GM12872 (cell line): Measurements from ENCODE around the gene MPL.

Experiments used
- CTCF ChIP-seq: IDR thresholded peaks from 3 replicates; pipeline ENCODE4 v1.5.1; 2011; ENCODE audit warnings: low read depth, mild to moderate bottlenecking, low read length, moderate library complexity; ENCODE audit not compliant: insufficient read depth

The MPL gene

DNA sequence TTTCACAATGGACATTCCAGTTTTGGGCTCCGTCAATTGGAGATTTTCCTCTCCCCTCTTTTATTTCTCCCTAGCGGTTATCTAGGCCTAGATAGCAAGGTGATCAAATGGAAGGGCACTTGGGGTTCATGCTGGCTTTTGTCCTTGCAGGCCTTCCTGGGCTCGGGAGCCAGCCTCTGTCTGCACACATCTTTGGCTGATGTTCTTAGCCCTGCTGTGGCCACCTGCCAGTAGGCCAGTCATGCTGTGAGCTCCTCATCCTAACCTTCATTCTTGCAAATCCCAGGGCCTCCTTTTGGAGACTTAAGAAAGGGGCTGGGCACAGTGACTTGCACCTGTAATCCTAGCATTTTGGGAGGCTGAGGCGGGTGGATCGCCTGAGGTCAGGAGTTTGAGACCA, 23.4 kb upstream of the MPL start:
- no peak for TF ChIP-seq CTCF

DNA sequence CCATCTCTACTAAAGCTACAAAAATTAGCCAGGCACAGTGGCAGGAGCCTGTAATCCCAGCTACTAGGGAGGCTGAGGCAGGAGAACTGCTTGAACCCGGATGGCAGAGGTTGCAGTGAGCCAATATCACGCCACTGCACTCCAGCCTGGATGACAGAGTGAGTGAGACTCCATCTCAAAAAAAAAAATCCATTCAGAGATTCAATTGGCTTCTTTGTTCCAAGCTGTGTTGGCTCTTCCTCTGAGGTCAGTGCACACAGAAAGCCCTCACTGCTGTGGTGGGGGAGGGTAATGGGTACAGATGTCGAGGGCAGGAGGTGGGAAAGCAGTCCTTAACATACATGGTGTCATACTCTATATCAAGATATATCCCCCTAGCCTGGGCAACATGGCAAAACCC, 22.1 kb upstream of the MPL start:
- no peak for TF ChIP-seq CTCF

- TF ChIP-seq CTCF = no peak
Observed at GRCh38 chr1:43315963-43316737, 21.5 kb upstream of the MPL start.

- TF ChIP-seq CTCF = peak; percentile 35; the same call in 2 of the 3 replicates
Observed at GRCh38 chr1:43316738-43317520, 20.7 kb upstream of the MPL start.

GRCh38 chr1:43317817-43318471, 19.7 kb upstream of the MPL start:
- no peak for TF ChIP-seq CTCF

DNA sequence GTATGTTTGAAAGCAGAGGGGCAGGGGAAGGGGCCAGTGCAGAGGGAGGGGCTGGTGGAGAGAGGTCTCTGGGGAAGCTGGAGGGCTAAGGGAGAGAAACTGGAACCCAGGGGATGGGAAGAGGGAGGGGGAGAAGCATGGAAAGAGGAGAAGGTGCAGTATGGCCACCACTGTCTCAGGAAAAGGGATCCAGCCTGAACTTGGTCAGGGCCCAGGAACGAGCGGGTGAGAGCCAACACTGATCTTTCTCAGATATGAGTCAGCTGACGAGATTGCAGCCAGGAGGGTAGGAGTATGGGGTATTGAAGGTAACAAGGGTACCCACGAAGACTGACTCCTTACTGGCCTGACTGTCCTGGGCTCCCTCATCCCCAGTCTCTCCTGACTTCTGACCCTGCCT, 18.8 kb upstream of the MPL start:
- TF ChIP-seq CTCF = no peak

DNA sequence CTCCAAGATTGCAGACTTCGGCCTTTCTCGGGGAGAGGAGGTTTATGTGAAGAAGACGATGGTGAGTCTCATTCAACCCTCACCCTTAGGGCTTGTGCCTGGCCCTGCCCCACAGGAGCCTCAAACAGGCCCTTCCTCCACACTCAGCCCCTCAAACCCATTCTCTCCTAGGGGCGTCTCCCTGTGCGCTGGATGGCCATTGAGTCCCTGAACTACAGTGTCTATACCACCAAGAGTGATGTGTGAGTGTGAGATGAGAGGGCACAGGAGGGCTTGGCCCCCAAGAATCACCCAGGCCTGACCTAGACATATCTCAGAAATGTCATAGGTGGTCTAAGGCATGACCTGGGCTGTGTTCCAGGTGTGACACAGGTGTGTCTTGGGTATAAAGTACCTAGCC, 18.3 kb upstream of the MPL start:
- TF ChIP-seq CTCF = no peak
